ENCODE results near the gene ATP6V1D. TPM values are rescaled to one million over a fixed set of nuclear protein-coding genes. Genes with fewer than 3 reads are reported as not detected.

Gene ATP6V1D
- total and polyA plus RNA-seq, 2 of the 8 experiments (the other 6 are each of a cell fraction or from before 2014, with no cell fraction given): 45.1 to 76.3 TPM

GRCh38 chr14:67317822-67318221, 41.8 kb downstream of the ATP6V1D start:
- no peak overlapping the region for H4K91ac ChIP-seq (replicated peaks; ENCODE audit: insufficient read length, low read length)
- no peak overlapping the region for H3K4me2 ChIP-seq (ENCODE audit: insufficient read depth in 1 of 2, low read depth in 2 of 2, low read length in 2 of 2)
- no peak overlapping the region for H4K5ac ChIP-seq (ENCODE audit: insufficient read length, low read depth, low read length)
- no peak overlapping the region for H3K4ac ChIP-seq (replicated peaks; ENCODE audit: insufficient read length, low read depth, low read length)
- H2BK12ac ChIP-seq (ENCODE audit: low read depth, low read length): no peak overlapping the region
- no peak overlapping the region for H3K4me3 ChIP-seq (ENCODE audit: extremely low read depth in 1 of 4, insufficient read depth in 2 of 4, low read depth in 3 of 4, low read length in 4 of 4)
- no peak overlapping the region for H3K14ac ChIP-seq (ENCODE audit: insufficient read length)
- H2BK5ac ChIP-seq (ENCODE audit: low read depth, low read length): no peak overlapping the region
- no peak overlapping the region for H2BK20ac ChIP-seq (ENCODE audit: low read length)
- H2AK5ac ChIP-seq (ENCODE audit: low read depth, low read length): no peak overlapping the region
- TF ChIP-seq HDAC6 (IDR thresholded peaks at IDR 0.05; ENCODE audit: low read depth, low read length) (no peak), MAX (IDR thresholded peaks at IDR 0.05) (no peak), TCF12 (IDR thresholded peaks at IDR 0.05; ENCODE audit: low read depth, low read length) (no peak), ZNF274 (IDR thresholded peaks at IDR 0.05; ENCODE audit: borderline replicate concordance, extremely low read depth, low read length) (no peak), POU5F1 (IDR thresholded peaks at IDR 0.05; ENCODE audit: low read depth, low read length) (no peak), TAF1 (IDR thresholded peaks at IDR 0.05; ENCODE audit: low read depth, low read length) (no peak), USF2 (IDR thresholded peaks at IDR 0.05; ENCODE audit: low read length) (no peak), RFX5 (IDR thresholded peaks at IDR 0.05; ENCODE audit: borderline replicate concordance, low read depth, low read length) (no peak), CHD2 (IDR thresholded peaks at IDR 0.05; ENCODE audit: low read length) (no peak), JUND (IDR thresholded peaks at IDR 0.05; ENCODE audit: low read length) (no peak), HDAC2 (IDR thresholded peaks at IDR 0.05; ENCODE audit: borderline replicate concordance in 1 of 2, low read depth in 2 of 2, low read length in 2 of 2) (no peak)
- no peak for DNase-seq (ENCODE audit: low read depth in 1 of 2, low spot score in 2 of 2)
- H3K4me1 ChIP-seq (replicated peaks in 1 of 4; ENCODE audit: control insufficient read depth in 3 of 4, insufficient read depth in 4 of 4, low read length in 3 of 4): no peaks in the 10 kb centered on the region
- H4K8ac ChIP-seq (ENCODE audit: extremely low read depth, insufficient read depth, low read length): no peak overlapping the region
- no peak overlapping the region for H2AFZ ChIP-seq (ENCODE audit: low read length)
- no peak for FAIRE-seq
- H3K36me3 ChIP-seq (ENCODE audit: control insufficient read depth in 2 of 4, insufficient read depth in 4 of 4, low read length in 3 of 4): peaks cover 0 to 24% (median 4%) of the 10 kb centered on the region in 4 experiments; a peak in 4 of 8 replicates
- POLR2A ChIA-PET (ENCODE audit: partially characterized antibody): no interaction called here
- no peak overlapping the region for H3K23ac ChIP-seq (ENCODE audit: insufficient read length)
- H3K27ac ChIP-seq (ENCODE audit: low read depth, low read length): no peak overlapping the region
- no peaks in the 10 kb centered on the region for H3K9me3 ChIP-seq (ENCODE audit: insufficient read depth in 2 of 2, low read depth in 1 of 2, low read length in 1 of 2)
- no peaks in the 10 kb centered on the region for H3K27me3 ChIP-seq (replicated peaks in 1 of 4; ENCODE audit: control insufficient read depth in 3 of 4, extremely low read depth in 1 of 4, insufficient read depth in 3 of 4, low read length in 3 of 4)
- CTCF ChIA-PET (ENCODE audit: partially characterized antibody): interaction anchor here (2.9 kb wide), 1 partner anchor 151 kb away, joined by 9 read pairs; no protein-coding TSS in a partner anchor
- no peaks in the 10 kb centered on the region for H3K23me2 ChIP-seq (ENCODE audit: low read depth, low read length)
- no peaks in the 10 kb centered on the region for H3K79me2 ChIP-seq (ENCODE audit: control insufficient read depth in 1 of 2, insufficient read depth in 2 of 2, low read length in 2 of 2)
- H2BK120ac ChIP-seq (replicated peaks; ENCODE audit: low read depth, low read length): no peak overlapping the region
- no peaks in the 10 kb centered on the region for H3K79me1 ChIP-seq (ENCODE audit: low read depth, low read length)
- H4K20me1 ChIP-seq (replicated peaks in 1 of 2; ENCODE audit: control insufficient read depth in 1 of 2, insufficient read depth in 2 of 2, low read length in 2 of 2): no peaks in the 10 kb centered on the region
- 83% methylated on average over 1 of the region's 1 CpG; no CpG with 5 or more reads in 1 of the 2 experiments for WGBS, 2 experiments (ENCODE audit: extremely low coverage in 1 of 2, insufficient coverage in 1 of 2, insufficient read length in 1 of 2, insufficient replicate concordance in 2 of 2, low coverage in 1 of 2, low lambda C conversion rate in 2 of 2, missing lambda C conversion rate in 1 of 2)
- no peak overlapping the region for H3K18ac ChIP-seq (ENCODE audit: extremely low read depth, low read length)
- H3K9ac ChIP-seq (replicated peaks in 1 of 4; ENCODE audit: extremely low read depth in 1 of 4, low read depth in 3 of 4, low read length in 3 of 4): no peak overlapping the region
- no peak overlapping the region for H2BK15ac ChIP-seq (ENCODE audit: low read length)
- H3K56ac ChIP-seq (replicated peaks; ENCODE audit: insufficient read length, low read depth, low read length): no peak overlapping the region

Measured in H1 (cell line).